GM12891 (cell line): Measurements from ENCODE around the gene LRRC26.

Source experiments
- POLR2AphosphoS5 ChIP-seq: IDR thresholded peaks from 2 replicates; pipeline ENCODE4 v1.6.1; 2011; ENCODE audit warnings: low read depth, low read length, control low read depth
- SPI1 ChIP-seq: IDR thresholded peaks from 2 replicates; pipeline ENCODE4 v1.6.1; 2011; ENCODE audit warnings: low read depth, low read length, control low read depth

GRCh38 chr9:137186385-137186784, 16.5 kb upstream of the LRRC26 start:
- TF ChIP-seq POLR2AphosphoS5 (no peak), SPI1 (no peak)
